Neural cell (in vitro differentiated cells): ENCODE results near the gene ICE1. TPM values are rescaled to one million over a fixed set of nuclear protein-coding genes. Genes with fewer than 3 reads are reported as not detected.

Experiments used
- H2AFZ ChIP-seq: fragments of 200-600, 300-800 bp; sonication (generic), shearing (Covaris generic); 2 replicates; pipeline ENCODE4 v1.6.0; 2014; ENCODE audit warnings: low read depth, mild to moderate bottlenecking, antibody characterized with exemption, low read length, moderate library complexity
- H3F3A ChIP-seq: fragments of 200-600 bp; shearing (Covaris generic); 2 replicates; pipeline ENCODE4 v1.6.1; 2016; ENCODE audit warnings: mild to moderate bottlenecking, moderate library complexity, mixed read lengths, antibody characterized with exemption, low read length; ENCODE audit not compliant: insufficient read depth, poor library complexity, severe bottlenecking
- H3K27ac ChIP-seq: fragments of 200-600, 300-800 bp; sonication (generic), shearing (Covaris generic); 2 replicates; pipeline ENCODE4 v1.5.1; 2014; ENCODE audit warnings: mild to moderate bottlenecking, low read length, moderate library complexity
- H3K27me3 ChIP-seq: fragments of 300-800, 200-600 bp; sonication (generic), shearing (Covaris generic); 2 replicates; pipeline ENCODE4 v1.6.0; 2014; ENCODE audit warnings: mild to moderate bottlenecking, low read depth, low read length, moderate library complexity; ENCODE audit not compliant: insufficient read depth
- H3K36me3 ChIP-seq: fragments of 300-800, 200-600 bp; sonication (generic), shearing (Covaris generic); 2 replicates; pipeline ENCODE4 v1.5.1; 2014; ENCODE audit warnings: mild to moderate bottlenecking, antibody characterized with exemption, low read length, moderate library complexity; ENCODE audit not compliant: insufficient read depth
- H3K4me2 ChIP-seq: fragments of 300-800, 200-600 bp; sonication (generic), shearing (Covaris generic); 2 replicates; pipeline ENCODE4 v1.6.0; 2014; ENCODE audit warnings: mild to moderate bottlenecking, low read length
- H3K4me3 ChIP-seq: fragments of 300-800, 200-600 bp; sonication (generic), shearing (Covaris generic); 2 replicates; pipeline ENCODE4 v1.5.1; 2014; ENCODE audit warnings: mild to moderate bottlenecking, low read length, moderate library complexity
- H3K79me2 ChIP-seq: fragments of 200-600 bp; shearing (Covaris generic); replicated peaks from 2 replicates; pipeline ENCODE4 v1.6.0; 2014; ENCODE audit warnings: mild to moderate bottlenecking, low read length, moderate library complexity; ENCODE audit not compliant: insufficient read depth
- H3K9ac ChIP-seq: fragments of 300-800, 200-600 bp; sonication (generic), shearing (Covaris generic); 2 replicates; pipeline ENCODE4 v1.6.1; 2016; ENCODE audit warnings: mild to moderate bottlenecking, low read length, mixed read lengths
- H3K9me2 ChIP-seq: fragments of 200-600 bp; shearing (Covaris generic); 2 replicates; pipeline ENCODE4 v1.6.1; 2016; ENCODE audit warnings: mild to moderate bottlenecking, low read length, mixed read lengths; ENCODE audit not compliant: insufficient read depth
- H3K9me3 ChIP-seq: fragments of 200-600, 300-800 bp; sonication (generic), shearing (Covaris generic); 2 replicates; pipeline ENCODE4 v1.6.1; 2016; ENCODE audit warnings: mild to moderate bottlenecking, mixed run types, low read length, moderate library complexity, mixed read lengths
- H4K20me1 ChIP-seq: fragments of 200-600 bp; shearing (Covaris generic); 2 replicates; pipeline ENCODE4 v1.6.1; 2016; ENCODE audit warnings: mild to moderate bottlenecking, mixed run types; ENCODE audit not compliant: insufficient read depth
- EP300 ChIP-seq: fragments of 450-650 bp; conservative IDR thresholded peaks from 2 replicates; pipeline ENCODE4 v1.6.1; 2014; ENCODE audit warnings: antibody characterized with exemption, mild to moderate bottlenecking, moderate library complexity; ENCODE audit not compliant: poor library complexity, severe bottlenecking
- EZH2 ChIP-seq: fragments of 200-600, 300-800 bp; shearing (Covaris generic), sonication (generic); IDR thresholded peaks from 2 replicates; pipeline ENCODE4 v1.6.1; 2014; ENCODE audit warnings: antibody characterized with exemption, low read length, borderline replicate concordance, mild to moderate bottlenecking; ENCODE audit not compliant: insufficient read depth, poor library complexity, severe bottlenecking
- MXI1 ChIP-seq: fragments of 450-650 bp; conservative IDR thresholded peaks from 2 replicates; pipeline ENCODE4 v1.6.1; 2014; ENCODE audit warnings: antibody characterized with exemption, mild to moderate bottlenecking; ENCODE audit not compliant: poor library complexity, severe bottlenecking
- POLR2AphosphoS5 ChIP-seq: IDR thresholded peaks from 2 replicates; pipeline ENCODE4 v1.6.1; 2012
- RAD21 ChIP-seq: fragments of 450-650 bp; conservative IDR thresholded peaks from 2 replicates; pipeline ENCODE4 v1.6.1; 2014; ENCODE audit warnings: antibody characterized with exemption, mild to moderate bottlenecking, moderate library complexity
- REST ChIP-seq: IDR thresholded peaks from 2 replicates; pipeline ENCODE4 v1.6.1; 2012; ENCODE audit warnings: borderline replicate concordance
- SMC3 ChIP-seq: fragments of 450-650 bp; conservative IDR thresholded peaks from 2 replicates; pipeline ENCODE4 v1.6.1; 2014; ENCODE audit warnings: antibody characterized with exemption, mild to moderate bottlenecking, moderate library complexity; ENCODE audit not compliant: poor library complexity
- TAF1 ChIP-seq: IDR thresholded peaks from 2 replicates; pipeline ENCODE4 v1.6.1; 2012; ENCODE audit warnings: low read depth
- polyA plus RNA-seq: library from polyadenylated mRNA; depleted of rRNA; stranded (reverse); fragments of >200 nt; gene quantifications from 2 replicates; pipeline ENCODE4 v1.2.3, GENCODE V29; 2014
- TF ChIP-seq, protein P1 (sequence below): fragments of 450-650 bp; IDR thresholded peaks from 2 replicates; pipeline ENCODE4 v1.5.1; 2014; ENCODE audit warnings: antibody characterized with exemption, mild to moderate bottlenecking, moderate library complexity; ENCODE audit not compliant: poor library complexity, severe bottlenecking

The ICE1 gene
- polyA plus RNA-seq, 1 donor from 2014 or later, result 22.1 TPM

DNA sequence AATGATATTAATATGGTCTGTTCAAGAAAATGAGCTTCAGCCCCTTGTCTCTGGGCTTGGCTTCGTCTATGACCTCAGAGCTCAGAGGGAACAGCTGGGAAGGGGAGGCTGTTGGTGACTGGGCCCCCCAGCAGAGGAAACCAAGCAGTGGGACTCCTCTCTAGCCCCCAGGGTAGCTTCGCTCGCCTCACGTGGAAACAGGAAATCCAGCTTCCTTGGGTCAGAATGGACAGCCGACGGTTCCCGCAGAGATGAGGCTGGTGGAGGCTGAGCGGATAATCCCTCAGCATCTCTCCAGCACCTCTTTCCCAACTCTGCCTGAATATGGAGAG is 37.2 kb upstream of the ICE1 start:
- H3K36me3 ChIP-seq, result no peaks in the 10 kb centered on the region
- H3K27ac ChIP-seq, result no peak overlapping the region
- H3K27me3 ChIP-seq, result no peaks in the 10 kb centered on the region
- no peak for TF ChIP-seq RAD21
- no peak for TF ChIP-seq EP300
- TF ChIP-seq, protein P1, sequence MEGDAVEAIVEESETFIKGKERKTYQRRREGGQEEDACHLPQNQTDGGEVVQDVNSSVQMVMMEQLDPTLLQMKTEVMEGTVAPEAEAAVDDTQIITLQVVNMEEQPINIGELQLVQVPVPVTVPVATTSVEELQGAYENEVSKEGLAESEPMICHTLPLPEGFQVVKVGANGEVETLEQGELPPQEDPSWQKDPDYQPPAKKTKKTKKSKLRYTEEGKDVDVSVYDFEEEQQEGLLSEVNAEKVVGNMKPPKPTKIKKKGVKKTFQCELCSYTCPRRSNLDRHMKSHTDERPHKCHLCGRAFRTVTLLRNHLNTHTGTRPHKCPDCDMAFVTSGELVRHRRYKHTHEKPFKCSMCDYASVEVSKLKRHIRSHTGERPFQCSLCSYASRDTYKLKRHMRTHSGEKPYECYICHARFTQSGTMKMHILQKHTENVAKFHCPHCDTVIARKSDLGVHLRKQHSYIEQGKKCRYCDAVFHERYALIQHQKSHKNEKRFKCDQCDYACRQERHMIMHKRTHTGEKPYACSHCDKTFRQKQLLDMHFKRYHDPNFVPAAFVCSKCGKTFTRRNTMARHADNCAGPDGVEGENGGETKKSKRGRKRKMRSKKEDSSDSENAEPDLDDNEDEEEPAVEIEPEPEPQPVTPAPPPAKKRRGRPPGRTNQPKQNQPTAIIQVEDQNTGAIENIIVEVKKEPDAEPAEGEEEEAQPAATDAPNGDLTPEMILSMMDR, result no peak
- TF ChIP-seq EZH2, result no peak
- no peak for TF ChIP-seq SMC3
- no peak for TF ChIP-seq POLR2AphosphoS5
- TF ChIP-seq MXI1, result no peak
- TF ChIP-seq REST, result no peak
- no peak for TF ChIP-seq TAF1
- H3F3A ChIP-seq, result no peaks in the 10 kb centered on the region
- H4K20me1 ChIP-seq, result no peaks in the 10 kb centered on the region
- no peaks in the 10 kb centered on the region for H3K9me3 ChIP-seq
- no peak overlapping the region for H3K4me3 ChIP-seq
- no peaks in the 10 kb centered on the region for H3K79me2 ChIP-seq
- no peak overlapping the region for H2AFZ ChIP-seq
- no peaks in the 10 kb centered on the region for H3K9me2 ChIP-seq
- H3K4me2 ChIP-seq, result no peak overlapping the region
- H3K9ac ChIP-seq, result no peak overlapping the region

- Histone ChIP-seq H3K9me3 (no peaks in the 10 kb centered on the region), H3K4me2 (no peak overlapping the region), H4K20me1 (no peaks in the 10 kb centered on the region), H3K4me3 (no peak overlapping the region), H3K9me2 (no peaks in the 10 kb centered on the region), H3K79me2 (no peaks in the 10 kb centered on the region), H3F3A (no peaks in the 10 kb centered on the region), H3K36me3 (no peaks in the 10 kb centered on the region), H3K27me3 (no peaks in the 10 kb centered on the region), H3K27ac (no peak overlapping the region), H2AFZ (no peak overlapping the region), H3K9ac (no peak overlapping the region)
- TF ChIP-seq EP300 (no peak), SMC3 (no peak), REST (no peak), POLR2AphosphoS5 (no peak), MXI1 (no peak), RAD21 (no peak)
- TF ChIP-seq, protein P1, result no peak
These were observed 36.1 kb upstream of the ICE1 start for GRCh38 chr5:5386329-5386728.
